Smooth muscle cell (in vitro differentiated cells): Measurements from ENCODE around the gene RAB33A. TPM values are rescaled to one million over a fixed set of nuclear protein-coding genes. Genes with fewer than 3 reads are reported as not detected.

Source experiments
- DNase-seq: peaks from one replicate; lab custom pipeline; 2025; ENCODE audit not compliant: unreplicated experiment; lab: John Stamatoyannopoulos, UW
- H2AFZ ChIP-seq: fragments of 200-600 bp; sonication (generic); 2 replicates; pipeline ENCODE4 v1.6.0; 2016; ENCODE audit warnings: antibody characterized with exemption, low read depth, mild to moderate bottlenecking
- H3F3A ChIP-seq: fragments of 200-600 bp; sonication (generic); 2 replicates; pipeline ENCODE4 v1.6.0; 2017; ENCODE audit warnings: antibody characterized with exemption, low read depth
- H3K27ac ChIP-seq: fragments of 200-600 bp; sonication (generic); 2 replicates; pipeline ENCODE4 v1.5.1; 2016; ENCODE audit warnings: low read depth, mild to moderate bottlenecking
- H3K27me3 ChIP-seq: fragments of 200-600 bp; sonication (generic); 2 replicates; pipeline ENCODE4 v1.6.1; 2016; ENCODE audit warnings: low read depth, mild to moderate bottlenecking
- H3K36me3 ChIP-seq: fragments of 200-600 bp; sonication (generic); 2 replicates; pipeline ENCODE4 v1.5.1; 2016; ENCODE audit warnings: low read depth
- H3K4me1 ChIP-seq: fragments of 200-600 bp; sonication (generic); 2 replicates; pipeline ENCODE4 v1.5.1; 2016; ENCODE audit warnings: low read depth
- H3K4me2 ChIP-seq: fragments of 200-600 bp; sonication (generic); 2 replicates; pipeline ENCODE4 v1.6.0; 2016; ENCODE audit warnings: mild to moderate bottlenecking
- H3K4me3 ChIP-seq: fragments of 200-600 bp; sonication (generic); 2 replicates; pipeline ENCODE4 v1.5.1; 2016; ENCODE audit warnings: mild to moderate bottlenecking
- H3K79me2 ChIP-seq: fragments of 200-600 bp; sonication (generic); 2 replicates; pipeline ENCODE4 v1.6.0; 2016; ENCODE audit warnings: low read depth, mild to moderate bottlenecking
- H3K9ac ChIP-seq: fragments of 200-600 bp; sonication (generic); 2 replicates; pipeline ENCODE4 v1.6.0; 2016; ENCODE audit warnings: low read depth
- H3K9me3 ChIP-seq: fragments of 200-600 bp; sonication (generic); replicated peaks from 2 replicates; pipeline ENCODE4 v1.5.1; 2016; ENCODE audit warnings: low read depth
- H4K20me1 ChIP-seq: fragments of 200-600 bp; sonication (generic); 2 replicates; pipeline ENCODE4 v1.6.0; 2016; ENCODE audit warnings: low read depth
- CTCF ChIP-seq: fragments of 200-600 bp; sonication (generic); IDR thresholded peaks from 2 replicates; pipeline ENCODE4 v1.5.1; 2017; ENCODE audit warnings: borderline replicate concordance, mild to moderate bottlenecking, antibody characterized with exemption; ENCODE audit not compliant: insufficient read depth, poor library complexity, severe bottlenecking
- WGBS: methylation state at CpG from one replicate; pipeline ENCODE4 v1.1.7; 2016; ENCODE audit warnings: low lambda C conversion rate; 5-methylcytosine and 5-hydroxymethylcytosine counted together
- polyA plus RNA-seq: library from polyadenylated mRNA; unstranded; fragments of >200 nt; fragmentation: Nextera tagmentation; extraction: Ambion mirVana; gene quantifications from 2 replicates; pipeline ENCODE4 v1.2.1, GENCODE V29; 2016
- total RNA-seq: library from RNA; depleted of rRNA; stranded (reverse); fragments of >200 nt; gene quantifications from 2 replicates; pipeline ENCODE4 v1.2.3, GENCODE V29; 2014

The RAB33A gene
- total and polyA plus RNA-seq, 2 experiments from 2014 or later, result 0.58 to 2.6 TPM

- H3K4me1 ChIP-seq, result peaks cover 5% of the 10 kb centered on the region
- no peak for DNase-seq
- 42% methylated on average over 7 of the region's 7 CpGs for WGBS
- H2AFZ ChIP-seq, result no peak overlapping the region
- H3K36me3 ChIP-seq, result no peaks in the 10 kb centered on the region
- H3F3A ChIP-seq, result no peaks in the 10 kb centered on the region
- no peak for TF ChIP-seq CTCF
- peak overlapping the region; percentile 85 for H3K4me2 ChIP-seq
- H3K4me3 ChIP-seq, result no peak overlapping the region
- H3K9me3 ChIP-seq, result no peaks in the 10 kb centered on the region
- H3K9ac ChIP-seq, result peak overlapping the region; percentile 90
- H3K79me2 ChIP-seq, result no peaks in the 10 kb centered on the region
- peak overlapping the region; percentile 99 for H3K27ac ChIP-seq
- H3K27me3 ChIP-seq, result no peaks in the 10 kb centered on the region
- no peaks in the 10 kb centered on the region for H4K20me1 ChIP-seq
Measured at GRCh38 chrX:130173190-130173895, 1.6 kb downstream of the RAB33A start.

- Histone ChIP-seq H3K27ac (peak overlapping the region; percentile 99), H2AFZ (no peak overlapping the region), H3K79me2 (no peaks in the 10 kb centered on the region), H3K4me1 (peaks cover 5% of the 10 kb centered on the region), H3K9ac (peak overlapping the region; percentile 90), H3F3A (no peaks in the 10 kb centered on the region), H3K4me2 (peak overlapping the region; percentile 85), H3K4me3 (no peak overlapping the region), H4K20me1 (no peaks in the 10 kb centered on the region), H3K36me3 (no peaks in the 10 kb centered on the region), H3K27me3 (no peaks in the 10 kb centered on the region), H3K9me3 (no peaks in the 10 kb centered on the region)
- DNase-seq, result peak; percentile 8
- TF ChIP-seq CTCF, result no peak
- WGBS, result 40% methylated on average over 10 of the region's 10 CpGs
Measured at GRCh38 chrX:130174045-130174704, 2.4 kb downstream of the RAB33A start.

- no peak overlapping the region for H3K4me2 ChIP-seq
- H4K20me1 ChIP-seq, result no peaks in the 10 kb centered on the region
- H3K4me1 ChIP-seq, result peaks cover 5% of the 10 kb centered on the region
- H3K4me3 ChIP-seq, result no peak overlapping the region
- H3K9ac ChIP-seq, result no peak overlapping the region
- H3K9me3 ChIP-seq, result no peaks in the 10 kb centered on the region
- no peak overlapping the region for H2AFZ ChIP-seq
- no peak for TF ChIP-seq CTCF
- H3K27ac ChIP-seq, result peak overlapping the region; percentile 99
- 76% methylated on average over 2 of the region's 2 CpGs for WGBS
- DNase-seq, result no peak
- H3K36me3 ChIP-seq, result no peaks in the 10 kb centered on the region
- no peaks in the 10 kb centered on the region for H3K27me3 ChIP-seq
- no peaks in the 10 kb centered on the region for H3F3A ChIP-seq
- H3K79me2 ChIP-seq, result no peaks in the 10 kb centered on the region
Measured at GRCh38 chrX:130174937-130175336, 3.2 kb downstream of the RAB33A start.
